LoVo (cell line): ENCODE results near the gene RHBDL1.
A peak's percentile ranks its signal among the peaks of the same experiment; 100 is the strongest.

ENCODE experiments used
- DNase-seq: peaks from one replicate; pipeline ENCODE4 v3.0.0-alpha.2; 2016; ENCODE audit warnings: low spot score

RHBDL1 gene

GRCh38 chr16:674214-674881, 1.1 kb upstream of the RHBDL1 start:
- no peak for DNase-seq

DNA sequence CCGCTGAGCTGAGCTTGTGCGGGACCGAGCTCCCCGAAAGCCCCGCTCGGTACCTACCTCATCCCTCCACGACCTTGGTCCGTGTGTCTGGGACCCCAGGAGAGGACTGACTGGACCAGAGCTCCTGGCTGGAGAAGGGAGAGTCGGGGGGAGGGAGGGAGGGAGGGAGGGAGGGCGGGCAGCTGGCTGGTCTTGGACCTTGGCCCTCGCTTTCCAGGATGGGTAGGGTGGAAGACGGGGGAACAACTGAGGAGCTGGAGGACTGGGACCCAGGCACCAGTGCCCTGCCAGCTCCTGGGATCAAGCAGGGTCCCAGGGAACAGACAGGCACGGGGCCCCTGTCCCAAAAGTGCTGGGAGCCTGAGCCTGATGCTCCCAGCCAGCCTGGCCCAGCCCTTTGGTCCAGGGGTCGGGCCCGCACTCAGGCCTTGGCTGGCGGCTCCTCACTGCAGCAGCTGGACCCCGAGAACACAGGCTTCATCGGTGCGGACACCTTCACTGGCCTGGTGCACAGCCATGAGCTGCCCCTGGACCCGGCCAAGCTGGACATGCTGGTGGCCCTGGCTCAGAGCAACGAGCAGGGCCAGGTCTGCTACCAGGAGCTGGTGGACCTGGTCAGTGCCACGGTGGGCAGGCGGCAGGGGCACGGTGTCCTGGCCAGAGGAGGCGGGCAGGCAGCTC, 553 bp downstream of the RHBDL1 start:
- no peak for DNase-seq

- DNase-seq = no peak
These were observed 1.1 kb downstream of the RHBDL1 start for GRCh38 chr16:676565-676902.

DNA sequence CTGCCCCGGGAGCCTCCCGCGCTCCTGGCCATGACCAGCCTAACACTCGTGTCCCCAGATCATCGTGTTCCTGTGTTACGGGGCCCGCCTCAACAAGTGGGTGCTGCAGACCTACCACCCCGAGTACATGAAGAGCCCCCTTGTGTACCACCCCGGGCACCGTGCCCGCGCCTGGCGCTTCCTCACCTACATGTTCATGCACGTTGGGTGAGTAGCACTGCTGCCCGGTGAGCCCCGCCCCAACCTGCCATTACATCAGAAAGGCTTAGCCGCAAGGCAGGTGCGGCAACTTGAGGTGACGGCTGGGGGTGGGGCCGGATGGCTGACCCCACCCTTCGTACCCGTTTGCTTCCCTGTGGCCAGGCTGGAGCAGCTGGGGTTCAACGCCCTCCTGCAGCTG, 1.4 kb downstream of the RHBDL1 start:
- DNase-seq = no peak

GRCh38 chr16:677316-678190, 2.1 kb downstream of the RHBDL1 start:
- no peak for DNase-seq

- DNase-seq = no peak
These were observed 2.9 kb downstream of the RHBDL1 start for GRCh38 chr16:678209-678857.

GRCh38 chr16:678858-679813, 3.7 kb downstream of the RHBDL1 start:
- DNase-seq = peak; percentile 31

DNA sequence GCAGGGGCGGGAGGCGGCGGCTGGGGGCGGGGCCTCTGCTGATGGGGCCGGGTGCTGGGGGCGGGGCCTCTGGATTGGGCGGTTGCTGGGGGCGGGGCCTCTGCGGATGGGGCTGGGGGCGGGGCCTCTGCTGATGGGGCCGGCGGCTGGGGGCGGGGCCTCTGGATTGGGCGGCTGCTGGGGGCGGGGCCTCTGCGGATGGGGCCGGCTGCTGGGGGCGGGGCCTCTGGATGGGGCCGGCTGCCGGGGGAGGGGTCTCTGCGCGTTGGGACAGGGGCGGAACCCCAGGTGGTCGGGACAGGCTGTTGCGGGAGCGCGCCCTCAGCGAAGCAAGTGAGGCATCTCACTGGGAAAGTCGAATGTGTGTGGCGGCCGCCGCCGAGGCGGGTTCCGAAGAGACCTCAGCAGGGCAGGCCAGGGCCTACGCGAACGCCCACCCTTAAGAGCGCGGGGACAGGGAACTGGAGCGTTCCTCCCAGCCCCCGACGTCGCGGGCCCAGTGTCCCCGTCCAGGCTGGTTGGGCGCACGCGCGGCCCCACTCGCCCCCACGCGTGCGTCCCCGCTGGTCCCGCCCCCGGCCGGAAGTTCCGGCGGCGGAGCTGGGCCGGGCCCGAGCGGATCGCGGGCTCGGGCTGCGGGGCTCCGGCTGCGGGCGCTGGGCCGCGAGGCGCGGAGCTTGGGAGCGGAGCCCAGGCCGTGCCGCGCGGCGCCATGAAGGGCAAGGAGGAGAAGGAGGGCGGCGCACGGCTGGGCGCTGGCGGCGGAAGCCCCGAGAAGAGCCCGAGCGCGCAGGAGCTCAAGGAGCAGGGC, 4.5 kb downstream of the RHBDL1 start, which contains the start of gene STUB1:
STUB1 (plus strand) TSS at position 597 of the 811 bp plus-strand sequence; CDS start at position 713, 116 bp downstream.
- peak; percentile 84 for DNase-seq

DNA sequence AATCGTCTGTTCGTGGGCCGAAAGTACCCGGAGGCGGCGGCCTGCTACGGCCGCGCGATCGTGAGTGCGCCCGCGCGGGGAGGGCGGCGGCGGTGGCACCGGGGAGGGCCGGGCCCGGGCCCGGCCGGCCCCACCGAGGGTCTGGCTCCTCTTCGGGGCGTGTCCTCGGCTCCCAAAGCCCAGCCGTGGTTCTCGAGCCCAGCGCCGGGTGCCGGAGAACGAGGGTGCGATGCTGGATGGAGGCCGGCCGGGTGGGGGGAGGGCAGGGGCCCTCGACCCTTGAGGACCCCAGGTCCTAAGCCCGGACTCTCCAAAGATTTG, 5.1 kb downstream of the RHBDL1 start:
- no peak for DNase-seq

DNA sequence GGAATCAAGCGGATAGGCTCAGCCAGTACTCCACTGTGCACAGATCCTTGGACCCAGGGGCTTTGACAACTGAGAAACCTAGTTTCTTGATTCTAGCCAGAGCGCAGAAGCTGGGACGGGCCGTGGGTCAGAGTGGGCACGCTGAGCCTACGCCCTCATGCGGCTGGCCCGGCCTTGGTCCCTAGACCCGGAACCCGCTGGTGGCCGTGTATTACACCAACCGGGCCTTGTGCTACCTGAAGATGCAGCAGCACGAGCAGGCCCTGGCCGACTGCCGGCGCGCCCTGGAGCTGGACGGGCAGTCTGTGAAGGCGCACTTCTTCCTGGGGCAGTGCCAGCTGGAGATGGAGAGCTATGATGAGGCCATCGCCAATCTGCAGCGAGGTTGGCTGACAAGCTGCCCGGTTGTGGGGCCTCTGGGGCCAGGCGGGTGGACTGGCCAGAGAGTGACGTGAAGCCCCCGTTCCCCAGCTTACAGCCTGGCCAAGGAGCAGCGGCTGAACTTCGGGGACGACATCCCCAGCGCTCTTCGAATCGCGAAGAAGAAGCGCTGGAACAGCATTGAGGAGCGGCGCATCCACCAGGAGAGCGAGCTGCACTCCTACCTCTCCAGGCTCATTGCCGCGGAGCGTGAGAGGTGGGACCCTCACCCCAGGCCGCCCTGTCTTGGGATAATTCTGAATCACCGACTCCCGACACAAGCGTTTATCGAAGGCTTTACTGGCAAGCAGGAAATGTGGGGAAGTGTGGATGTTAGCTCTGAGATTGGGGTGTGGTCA, 5.7 kb downstream of the RHBDL1 start:
- DNase-seq = peak; percentile 19

DNA sequence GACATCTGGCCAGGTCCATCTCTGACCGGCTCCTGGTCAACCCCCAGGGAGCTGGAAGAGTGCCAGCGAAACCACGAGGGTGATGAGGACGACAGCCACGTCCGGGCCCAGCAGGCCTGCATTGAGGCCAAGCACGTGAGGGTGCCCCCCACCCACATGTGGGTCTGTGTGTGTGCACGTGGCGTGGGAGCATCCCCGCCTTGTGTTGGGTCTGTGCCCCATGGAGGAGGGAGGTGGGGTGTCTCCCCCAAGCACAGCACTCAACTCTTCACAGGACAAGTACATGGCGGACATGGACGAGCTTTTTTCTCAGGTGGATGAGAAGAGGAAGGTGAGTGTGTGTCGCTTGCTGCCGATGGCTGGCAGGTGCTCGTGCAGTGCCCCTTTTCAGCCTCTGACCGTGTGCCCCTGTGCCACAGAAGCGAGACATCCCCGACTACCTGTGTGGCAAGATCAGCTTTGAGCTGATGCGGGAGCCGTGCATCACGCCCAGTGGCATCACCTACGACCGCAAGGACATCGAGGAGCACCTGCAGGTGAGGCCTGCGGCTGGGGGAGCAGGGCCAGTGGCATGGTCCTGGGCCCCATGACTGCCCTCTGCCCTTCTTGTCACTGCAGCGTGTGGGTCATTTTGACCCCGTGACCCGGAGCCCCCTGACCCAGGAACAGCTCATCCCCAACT, 6.4 kb downstream of the RHBDL1 start:
- DNase-seq = no peak

DNA sequence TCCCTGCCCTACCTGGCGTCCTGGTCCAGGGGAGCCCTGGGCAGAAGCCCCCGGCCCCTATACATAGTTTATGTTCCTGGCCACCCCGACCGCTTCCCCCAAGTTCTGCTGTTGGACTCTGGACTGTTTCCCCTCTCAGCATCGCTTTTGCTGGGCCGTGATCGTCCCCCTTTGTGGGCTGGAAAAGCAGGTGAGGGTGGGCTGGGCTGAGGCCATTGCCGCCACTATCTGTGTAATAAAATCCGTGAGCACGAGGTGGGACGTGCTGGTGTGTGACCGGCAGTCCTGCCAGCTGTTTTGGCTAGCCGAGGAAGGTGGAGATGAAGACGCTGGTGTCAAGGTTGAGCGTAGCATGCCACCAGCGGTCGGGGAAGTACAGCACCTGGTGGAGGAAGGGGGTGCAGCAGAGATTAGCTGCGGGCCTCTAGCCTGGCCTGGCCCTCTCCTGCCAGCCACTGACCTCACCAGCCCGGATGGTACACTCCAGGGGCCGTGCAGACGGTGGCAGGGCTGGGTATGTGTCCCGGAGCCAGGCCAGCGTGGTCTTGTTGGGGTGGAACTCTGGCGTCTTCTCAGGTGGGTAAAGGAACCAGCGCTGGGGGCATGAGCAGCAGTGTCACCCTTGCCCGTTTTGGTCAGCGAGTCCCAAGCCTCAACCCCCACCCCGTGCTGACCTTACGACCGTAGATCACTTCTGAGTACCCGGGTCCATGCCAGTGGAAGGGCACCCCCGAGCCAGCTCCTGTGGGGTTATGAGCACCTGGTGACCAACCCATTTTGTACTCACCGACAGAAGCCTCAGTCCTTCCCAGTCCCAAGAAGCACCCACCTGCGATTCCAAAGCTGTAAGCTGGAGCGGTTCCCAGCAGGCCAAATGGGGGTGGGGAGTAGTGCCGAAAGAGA, 7.3 kb downstream of the RHBDL1 start:
- DNase-seq = no peak

DNA sequence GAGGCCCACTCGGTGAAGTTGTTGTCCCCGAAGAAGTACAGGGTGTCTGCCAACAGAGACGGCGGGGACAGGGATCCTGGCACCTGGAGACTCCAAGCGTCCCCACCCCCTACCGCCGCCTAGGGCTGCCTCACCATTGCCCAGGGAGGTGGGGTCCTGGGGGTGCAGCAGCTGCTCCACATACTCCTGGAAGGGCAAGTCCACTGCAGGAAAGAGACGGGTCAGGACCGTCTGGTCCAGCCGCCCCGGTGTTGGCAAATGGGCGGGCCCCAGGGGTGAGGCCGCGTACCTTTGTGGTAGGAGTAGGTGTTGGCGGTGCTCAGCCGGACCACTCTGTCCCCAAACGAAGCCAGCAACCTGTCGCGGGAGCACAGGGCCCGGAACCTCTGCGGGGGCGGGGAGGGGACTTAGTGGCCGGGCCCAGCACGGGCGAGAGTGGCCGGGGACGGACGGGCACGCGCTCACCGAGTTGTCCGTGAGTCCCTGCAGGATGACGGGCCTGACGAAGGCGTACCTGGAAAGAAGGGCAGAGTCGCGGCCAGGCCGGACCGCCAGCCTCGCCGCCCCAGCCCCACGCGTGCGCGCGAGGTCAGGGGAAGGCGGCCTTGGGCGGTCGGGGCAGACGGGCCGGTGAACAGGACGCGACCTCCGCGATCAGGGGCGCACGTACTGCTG, 8.1 kb downstream of the RHBDL1 start:
- no peak for DNase-seq

DNA sequence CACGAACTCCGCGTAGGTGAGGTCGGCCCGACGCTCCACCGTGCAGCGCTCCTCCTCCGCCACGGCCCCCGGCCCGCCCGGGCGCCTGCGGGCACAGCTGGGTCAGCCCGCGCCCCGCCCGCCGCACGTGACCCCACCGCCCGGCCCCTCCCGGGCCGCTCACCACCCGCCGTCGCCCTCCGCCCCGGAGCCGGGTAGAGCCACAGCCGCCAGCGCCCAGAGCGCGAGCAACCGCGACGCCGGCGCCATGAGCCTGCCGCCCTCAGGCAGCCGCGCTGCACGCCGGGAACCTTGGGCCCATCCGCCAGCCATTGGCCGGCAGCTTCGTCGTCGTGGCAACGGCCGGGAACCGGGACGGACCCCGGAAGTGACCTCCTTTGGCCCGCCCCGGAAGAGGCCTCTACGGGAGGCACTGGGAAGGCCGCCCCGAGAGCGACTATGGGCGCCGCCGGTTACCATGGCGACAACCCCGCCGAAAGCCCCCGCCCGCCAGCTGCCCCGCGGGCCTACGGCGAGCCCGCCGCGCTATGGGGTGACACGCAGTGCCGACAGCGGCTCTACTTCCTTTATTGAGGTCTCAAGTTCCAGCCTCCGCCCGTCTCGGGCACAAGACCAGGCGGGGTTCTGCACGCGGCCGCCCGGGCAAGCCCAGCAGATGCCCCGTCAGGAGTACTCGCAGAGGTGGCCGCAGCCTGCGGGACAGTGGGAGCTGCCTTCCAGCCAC, 8.8 kb downstream of the RHBDL1 start, which contains the start of gene JMJD8:
JMJD8 (minus strand) TSS at position 264 of the 724 bp plus-strand sequence; CDS start at position 249, 15 bp downstream.
- DNase-seq = peak; percentile 96

DNA sequence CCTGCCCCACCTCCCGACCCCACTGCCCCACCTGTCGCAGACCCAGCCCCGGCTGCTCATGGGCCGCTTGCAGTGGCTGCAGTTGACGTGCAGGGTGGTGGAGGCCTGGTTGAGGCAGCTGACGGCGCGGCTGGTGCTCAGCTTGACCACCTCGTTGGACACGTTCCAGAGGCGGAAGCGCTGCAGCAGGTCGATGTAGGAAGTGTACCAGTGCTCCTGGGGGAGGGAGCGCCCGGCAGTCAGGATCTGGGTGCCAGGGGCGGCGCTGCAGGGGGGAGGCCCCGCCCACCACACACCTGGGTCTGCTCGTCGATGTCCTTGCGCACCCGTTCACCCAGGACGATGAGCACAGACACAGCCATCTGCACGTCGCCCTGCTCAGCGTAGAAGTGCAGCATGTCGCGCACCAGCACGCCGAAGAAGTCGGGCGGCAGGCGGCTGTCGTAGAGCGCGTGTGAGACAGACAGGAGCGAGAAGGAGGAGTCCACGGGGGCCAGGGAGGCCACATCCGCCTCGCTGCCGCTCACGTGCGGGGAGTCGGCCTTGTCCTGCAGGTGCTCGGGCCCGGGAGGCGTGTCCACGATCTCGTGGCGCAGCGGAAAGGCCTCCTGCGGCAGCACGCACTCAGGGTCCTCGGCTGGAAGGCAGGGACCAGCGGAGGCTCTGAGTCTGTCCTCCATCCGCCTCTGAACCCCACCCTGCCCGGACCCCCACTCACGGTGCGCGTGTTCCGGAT, 9.7 kb downstream of the RHBDL1 start:
- DNase-seq = no peak

DNA sequence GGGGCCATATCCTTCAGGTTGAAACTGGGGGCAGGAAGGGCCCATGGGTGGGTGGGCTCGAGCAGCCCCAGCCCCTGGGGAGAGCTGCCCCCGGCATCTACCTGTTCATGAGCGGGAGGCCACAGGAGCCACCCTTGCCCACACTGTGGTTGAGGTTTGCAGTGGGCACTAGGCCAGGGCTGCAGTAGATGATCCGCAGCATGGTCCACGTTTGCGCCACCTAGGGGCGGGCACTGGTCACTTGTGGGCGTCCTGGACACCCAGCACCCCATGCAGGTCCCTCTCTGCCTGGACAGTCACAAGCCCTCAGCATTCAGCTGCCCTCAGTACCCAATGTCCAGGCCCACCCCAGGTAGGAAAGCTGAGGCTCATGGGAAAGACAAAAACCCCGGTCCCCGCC, 10.5 kb downstream of the RHBDL1 start:
- peak; percentile 49 for DNase-seq
